CD14-positive monocyte (primary cell): ENCODE data around the gene RNF123. TPM values are rescaled to one million over a fixed set of nuclear protein-coding genes. Genes with fewer than 3 reads are reported as not detected.

Experiments
- DNase-seq, 3 donors: peaks; one replicate each; pipeline ENCODE4 v3.0.0-alpha.2; 2011 to 2022
- H2AFZ ChIP-seq: 2 replicates; pipeline ENCODE4 v1.6.0; 2012; ENCODE audit warnings: mild to moderate bottlenecking, low read depth, low read length, inconsistent platforms; ENCODE audit not compliant: insufficient read depth, poor library complexity, severe bottlenecking
- H3K27ac ChIP-seq, 2 donors: 1 replicate in 1 of 2; 2 replicates in 1 of 2; pipeline ENCODE4 v1.5.1; 2012 to 2013; ENCODE audit warnings: low read length in 2 of 2, control low read depth in 1 of 2, inconsistent platforms in 1 of 2, low read depth in 1 of 2, mild to moderate bottlenecking in 1 of 2
- H3K27me3 ChIP-seq, 2 donors: one replicate each; pipeline versions ENCODE4 v1.6.0 to v1.6.1; 2011 to 2013; ENCODE audit warnings: low read length in 2 of 2; ENCODE audit not compliant: control insufficient read depth in 2 of 2, insufficient read depth in 2 of 2
- H3K36me3 ChIP-seq, 2 donors: replicated peaks in 1 of 2; 1 replicate in 1 of 2; 2 replicates in 1 of 2; pipeline versions ENCODE4 v1.5.1 to v1.6.1; 2012 to 2013; ENCODE audit warnings: low read length in 2 of 2, control low read depth in 1 of 2, inconsistent platforms in 1 of 2, mild to moderate bottlenecking in 1 of 2; ENCODE audit not compliant: insufficient read depth in 2 of 2, control insufficient read depth in 1 of 2
- H3K4me1 ChIP-seq, 2 donors: 1 replicate in 1 of 2; 2 replicates in 1 of 2; pipeline versions ENCODE4 v1.5.1 to v1.6.1; 2012 to 2013; ENCODE audit warnings: low read length in 2 of 2, control low read depth in 1 of 2, inconsistent platforms in 1 of 2, mild to moderate bottlenecking in 1 of 2, moderate library complexity in 1 of 2; ENCODE audit not compliant: insufficient read depth in 2 of 2, control insufficient read depth in 1 of 2
- H3K4me2 ChIP-seq: replicated peaks from 2 replicates; pipeline ENCODE3; 2012; ENCODE audit warnings: low read length, moderate library complexity, mild to moderate bottlenecking; ENCODE audit not compliant: poor library complexity, severe bottlenecking; ENCODE audit errors: extremely low read depth
- H3K4me3 ChIP-seq, 3 experiments: fragments of 200-600 bp in 1 of 3; sonication (generic) in 1 of 3; replicated peaks in 1 of 3; 1 replicate in 2 of 3; 2 replicates in 1 of 3; pipeline ENCODE4 v1.5.1; 2011 to 2013; ENCODE audit warnings: low read length in 3 of 3, mild to moderate bottlenecking in 3 of 3, control low read depth in 2 of 3, low read depth in 2 of 3, inconsistent platforms in 1 of 3, moderate library complexity in 1 of 3
- H3K79me2 ChIP-seq: 2 replicates; pipeline ENCODE4 v1.6.0; 2012; ENCODE audit warnings: mild to moderate bottlenecking, control low read depth, inconsistent platforms, low read length, moderate library complexity; ENCODE audit not compliant: insufficient read depth
- H3K9ac ChIP-seq: 2 replicates; pipeline ENCODE4 v1.6.0; 2017; ENCODE audit warnings: low read length, mild to moderate bottlenecking; ENCODE audit not compliant: insufficient read depth, poor library complexity, severe bottlenecking
- H3K9me3 ChIP-seq, 2 donors: replicated peaks in 1 of 2; 1 replicate in 1 of 2; 2 replicates in 1 of 2; pipeline versions ENCODE4 v1.5.1 to v1.6.1; 2012 to 2013; ENCODE audit warnings: low read length in 2 of 2, control low read depth in 1 of 2; ENCODE audit not compliant: control insufficient read depth in 1 of 2, insufficient read depth in 1 of 2
- H4K20me1 ChIP-seq: 2 replicates; pipeline ENCODE4 v1.6.0; 2012; ENCODE audit warnings: mild to moderate bottlenecking, low read length, control low read depth, moderate library complexity; ENCODE audit not compliant: insufficient read depth
- H3K27ac Mint-ChIP-seq, 7 donors: one replicate each; pipeline ENCODE4 v1.8.0; 2020; ENCODE audit warnings: mild to moderate bottlenecking in 7 of 7, mixed read lengths in 7 of 7, moderate library complexity in 6 of 7, inconsistent platforms in 2 of 7
- H3K27me3 Mint-ChIP-seq, 3 donors: one replicate each; pipeline ENCODE4 v1.8.0; 2021 to 2022; ENCODE audit warnings: low read depth in 3 of 3, mild to moderate bottlenecking in 3 of 3, mixed read lengths in 3 of 3, moderate library complexity in 3 of 3, inconsistent platforms in 1 of 3
- H3K36me3 Mint-ChIP-seq, 2 donors: one replicate each; pipeline ENCODE4 v1.8.0; 2020; ENCODE audit warnings: mixed read lengths in 2 of 2, inconsistent platforms in 1 of 2, mild to moderate bottlenecking in 1 of 2
- H3K4me1 Mint-ChIP-seq: one replicate; pipeline ENCODE4 v1.8.0; 2020; ENCODE audit warnings: mild to moderate bottlenecking, mixed read lengths
- H3K4me3 Mint-ChIP-seq, 2 donors: one replicate each; pipeline ENCODE4 v1.8.0; 2020; ENCODE audit warnings: mild to moderate bottlenecking in 2 of 2, mixed read lengths in 2 of 2, moderate library complexity in 1 of 2
- H3K9me3 Mint-ChIP-seq, 7 donors: one replicate each; pipeline ENCODE4 v1.8.0; 2020 to 2022; ENCODE audit warnings: mixed read lengths in 7 of 7, mild to moderate bottlenecking in 6 of 7, moderate library complexity in 6 of 7, inconsistent platforms in 2 of 7
- CTCF ChIP-seq: fragments of 200-600 bp; IDR thresholded peaks from one replicate; pipeline ENCODE4 v1.8.0; 2022; ENCODE audit warnings: antibody characterized with exemption, mild to moderate bottlenecking
- WGBS: methylation state at CpG from one replicate; pipeline ENCODE4 v1.1.5; 2013; ENCODE audit warnings: missing lambda C conversion rate; ENCODE audit not compliant: insufficient coverage; 5-methylcytosine and 5-hydroxymethylcytosine counted together
- intact Hi-C, 2 donors: fragments of 100-400 bp; cut with micrococcal nuclease; formaldehyde crosslinking; loops; one replicate each; pipeline versions ENCODE4 v1.15.0 to v1.15.1; 2023
- polyA plus RNA-seq, 3 donors: library from polyadenylated mRNA; depleted of rRNA in 1 of 3; unstranded in 2 of 3; stranded (reverse) in 1 of 3; fragments of 300-500 nt in 2 of 3; fragments of >200 nt in 1 of 3; fragmentation: Illumina TruSeq in 2 of 3; gene quantifications; 1 replicate in 2 of 3; 2 replicates in 1 of 3; pipeline ENCODE4 v1.2.3, GENCODE V29; 2012 to 2021

Gene RNF123
- polyA plus RNA-seq, 3 donors = 11.1 to 46.2 (median 15.7) TPM

GRCh38 chr3:49757197-49757596 lies 67.8 kb downstream of the RNF123 start:
- Histone ChIP-seq H3K9ac (no peak overlapping the region), H3K27me3 (no peaks in the 10 kb centered on the region), H3K9me3 (no peaks in the 10 kb centered on the region), H3K4me1 (peaks cover 0 to 5% of the 10 kb centered on the region in 2 donors), H4K20me1 (peaks cover 99% of the 10 kb centered on the region), H3K27ac (no peak overlapping the region), H3K4me3 (no peak overlapping the region), H3K4me2 (no peak overlapping the region), H3K36me3 (peaks cover 0 to 16% of the 10 kb centered on the region in 2 donors), H3K79me2 (peaks cover 89% of the 10 kb centered on the region), H2AFZ (no peak overlapping the region)
- Mint-ChIP-seq H3K9me3 (peaks cover 0 to 2% (median 0%) of the 10 kb centered on the region in 7 donors), H3K27me3 (no peaks in the 10 kb centered on the region), H3K36me3 (peaks cover 16 to 38% of the 10 kb centered on the region in 2 donors), H3K4me3 (no peak overlapping the region), H3K4me1 (peaks cover 13% of the 10 kb centered on the region), H3K27ac (peak overlapping the region in 1 of 7 donors; percentile 47)
- no peak for DNase-seq
- TF ChIP-seq CTCF = no peak
- WGBS = 100% methylated on average over 1 of the region's 2 CpGs
- intact Hi-C loops = no loop called here

GRCh38 chr3:49759226-49759625 lies 69.9 kb downstream of the RNF123 start:
- peak overlapping the region in 1 of 7 donors; percentile 66 for H3K27ac Mint-ChIP-seq
- Histone ChIP-seq H4K20me1 (peaks cover 98% of the 10 kb centered on the region), H3K27me3 (no peaks in the 10 kb centered on the region), H2AFZ (no peak overlapping the region), H3K27ac (no peak overlapping the region), H3K79me2 (peaks cover 91% of the 10 kb centered on the region), H3K4me2 (no peak overlapping the region), H3K4me3 (no peak overlapping the region), H3K4me1 (peaks cover 0 to 5% of the 10 kb centered on the region in 2 donors), H3K9ac (no peak overlapping the region), H3K9me3 (no peaks in the 10 kb centered on the region), H3K36me3 (peaks cover 2 to 16% of the 10 kb centered on the region in 2 donors)
- H3K9me3 Mint-ChIP-seq = peaks cover 0 to 2% (median 0%) of the 10 kb centered on the region in 7 donors
- intact Hi-C loops = no loop called here
- WGBS = no CpG with 5 or more reads among the region's 1 CpG
- TF ChIP-seq CTCF = no peak
- no peak for DNase-seq
- H3K4me3 Mint-ChIP-seq = no peak overlapping the region
- peaks cover 13 to 35% of the 10 kb centered on the region in 2 donors for H3K36me3 Mint-ChIP-seq
- peaks cover 11% of the 10 kb centered on the region for H3K4me1 Mint-ChIP-seq
- H3K27me3 Mint-ChIP-seq = no peaks in the 10 kb centered on the region
